ENCODE data around the gene TMEM59L. TPM values are rescaled to one million over a fixed set of nuclear protein-coding genes. Genes with fewer than 3 reads are reported as not detected.

Gene TMEM59L
- total and polyA plus RNA-seq, 2 of the 4 experiments (the other 2 are of a cell fraction), result under 0.01 to 5.9 TPM

DNA sequence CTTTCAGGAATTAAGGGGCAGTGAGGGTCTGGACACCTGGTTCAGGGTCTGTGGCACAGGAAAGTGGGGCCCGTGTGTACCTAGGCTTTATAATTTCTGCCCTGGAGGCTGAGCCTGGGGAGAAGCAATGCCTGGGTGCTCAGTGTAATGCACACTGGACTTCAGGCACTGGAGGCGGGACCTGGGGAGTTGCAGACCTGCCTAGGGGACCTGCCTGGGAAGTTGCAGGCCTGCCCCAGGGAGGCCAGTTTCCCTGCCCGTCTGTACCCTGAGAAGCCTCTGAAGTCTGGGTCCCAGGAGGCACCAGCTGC, 2.5 kb upstream of the TMEM59L start (continued):
- TF ChIP-seq, protein P1, sequence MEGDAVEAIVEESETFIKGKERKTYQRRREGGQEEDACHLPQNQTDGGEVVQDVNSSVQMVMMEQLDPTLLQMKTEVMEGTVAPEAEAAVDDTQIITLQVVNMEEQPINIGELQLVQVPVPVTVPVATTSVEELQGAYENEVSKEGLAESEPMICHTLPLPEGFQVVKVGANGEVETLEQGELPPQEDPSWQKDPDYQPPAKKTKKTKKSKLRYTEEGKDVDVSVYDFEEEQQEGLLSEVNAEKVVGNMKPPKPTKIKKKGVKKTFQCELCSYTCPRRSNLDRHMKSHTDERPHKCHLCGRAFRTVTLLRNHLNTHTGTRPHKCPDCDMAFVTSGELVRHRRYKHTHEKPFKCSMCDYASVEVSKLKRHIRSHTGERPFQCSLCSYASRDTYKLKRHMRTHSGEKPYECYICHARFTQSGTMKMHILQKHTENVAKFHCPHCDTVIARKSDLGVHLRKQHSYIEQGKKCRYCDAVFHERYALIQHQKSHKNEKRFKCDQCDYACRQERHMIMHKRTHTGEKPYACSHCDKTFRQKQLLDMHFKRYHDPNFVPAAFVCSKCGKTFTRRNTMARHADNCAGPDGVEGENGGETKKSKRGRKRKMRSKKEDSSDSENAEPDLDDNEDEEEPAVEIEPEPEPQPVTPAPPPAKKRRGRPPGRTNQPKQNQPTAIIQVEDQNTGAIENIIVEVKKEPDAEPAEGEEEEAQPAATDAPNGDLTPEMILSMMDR (conservative IDR thresholded peaks at IDR 0.05; ENCODE audit: low read depth, low read length), result no peak
- TF ChIP-seq NFE2L2 (IDR thresholded peaks at IDR 0.05; ENCODE audit: low read depth, low read length) (no peak), RCOR1 (IDR thresholded peaks at IDR 0.05; ENCODE audit: insufficient replicate concordance, low read length) (no peak), CEBPB (IDR thresholded peaks at IDR 0.05; ENCODE audit: low read depth, low read length) (no peak)

All from IMR-90 (cell line).